Epithelial cell of prostate (primary cell): ENCODE data around the gene USP14.

Experiments used
- DNase-seq: peaks from one replicate; pipeline ENCODE4 v3.0.0-alpha.2; 2011; ENCODE audit warnings: low read depth, low spot score
- H3K27ac ChIP-seq: fragments of 450-650 bp; 2 replicates; pipeline ENCODE4 v1.5.1; 2017; ENCODE audit warnings: mild to moderate bottlenecking

The USP14 gene

GRCh38 chr18:159037-159652 is 788 bp downstream of the USP14 start:
- H3K27ac ChIP-seq = peak overlapping the region; percentile 70
- DNase-seq = no peak

GRCh38 chr18:159933-160332 is 1.6 kb downstream of the USP14 start:
- H3K27ac ChIP-seq = no peak overlapping the region
- no peak for DNase-seq

- H3K27ac ChIP-seq = no peak overlapping the region
- DNase-seq = no peak
Measured at GRCh38 chr18:160831-161570, 2.6 kb downstream of the USP14 start.

GRCh38 chr18:172361-172760 is 14.0 kb downstream of the USP14 start:
- DNase-seq = no peak

GRCh38 chr18:179499-179898 is 21.1 kb downstream of the USP14 start:
- DNase-seq = no peak

More at GRCh38 chr18:172361-172760, 14.0 kb downstream of the USP14 start:
- H3K27ac ChIP-seq = no peak overlapping the region

GRCh38 chr18:181711-182110 is 23.4 kb downstream of the USP14 start:
- DNase-seq = no peak

More at GRCh38 chr18:179499-179898, 21.1 kb downstream of the USP14 start:
- H3K27ac ChIP-seq = no peak overlapping the region

GRCh38 chr18:183769-184168 is 25.4 kb downstream of the USP14 start:
- no peak for DNase-seq
- H3K27ac ChIP-seq = no peak overlapping the region

More at GRCh38 chr18:181711-182110, 23.4 kb downstream of the USP14 start:
- H3K27ac ChIP-seq = no peak overlapping the region

- no peak overlapping the region for H3K27ac ChIP-seq
- DNase-seq = no peak
Measured at GRCh38 chr18:189254-189653, 30.9 kb downstream of the USP14 start.

GRCh38 chr18:191725-192124 is 33.4 kb downstream of the USP14 start:
- no peak overlapping the region for H3K27ac ChIP-seq
- no peak for DNase-seq

GRCh38 chr18:192801-193200 is 34.4 kb downstream of the USP14 start:
- DNase-seq = no peak
- H3K27ac ChIP-seq = no peak overlapping the region

GRCh38 chr18:195651-196050 is 37.3 kb downstream of the USP14 start:
- no peak for DNase-seq
- no peak overlapping the region for H3K27ac ChIP-seq

GRCh38 chr18:199214-199613 is 40.9 kb downstream of the USP14 start:
- DNase-seq = no peak

GRCh38 chr18:199768-200167 is 41.4 kb downstream of the USP14 start:
- no peak for DNase-seq
- no peak overlapping the region for H3K27ac ChIP-seq

More at GRCh38 chr18:199214-199613, 40.9 kb downstream of the USP14 start:
- H3K27ac ChIP-seq = no peak overlapping the region

- H3K27ac ChIP-seq = no peak overlapping the region
- no peak for DNase-seq
Measured at GRCh38 chr18:210075-210474, 51.7 kb downstream of the USP14 start.

GRCh38 chr18:210733-211132 is 52.4 kb downstream of the USP14 start:
- H3K27ac ChIP-seq = no peak overlapping the region
- DNase-seq = no peak

GRCh38 chr18:211582-211981 is 53.2 kb downstream of the USP14 start:
- H3K27ac ChIP-seq = no peak overlapping the region
- DNase-seq = no peak

GRCh38 chr18:212780-213179 is 54.4 kb downstream of the USP14 start:
- no peak for DNase-seq
- no peak overlapping the region for H3K27ac ChIP-seq

GRCh38 chr18:213505-213904 is 55.1 kb downstream of the USP14 start:
- DNase-seq = no peak
- H3K27ac ChIP-seq = no peak overlapping the region

GRCh38 chr18:213966-214365 is 55.6 kb downstream of the USP14 start:
- DNase-seq = no peak
- H3K27ac ChIP-seq = no peak overlapping the region

- no peak overlapping the region for H3K27ac ChIP-seq
- DNase-seq = no peak
Measured at GRCh38 chr18:215448-216010, 57.2 kb downstream of the USP14 start.

- DNase-seq = no peak
- H3K27ac ChIP-seq = no peak overlapping the region
Measured at GRCh38 chr18:217532-218336, 59.4 kb downstream of the USP14 start.
